GM13977 (cell line): ENCODE measurements around the gene ANO1.

Source experiments
- DNase-seq: peaks from one replicate; pipeline ENCODE4 v3.0.0; 2012; ENCODE audit warnings: low spot score
- in situ Hi-C: fragments of 300-500 bp; cut with MboI; formaldehyde crosslinking; loops from one replicate; pipeline ENCODE4 v1.12.0; 2022; ENCODE audit warnings: low sequenced_read_pairs, low pct_unique_long_range_greater_than_20kb, mixed read lengths, inconsistent platforms; ENCODE audit not compliant: unreplicated experiment
- TF ChIP-seq, protein P1 (sequence below): IDR thresholded peaks from 2 replicates; pipeline ENCODE4 v1.5.1; 2012; ENCODE audit warnings: mild to moderate bottlenecking, control low read depth; ENCODE audit not compliant: insufficient read depth; ENCODE audit errors: extremely low read depth, missing control alignments

The ANO1 gene

DNA sequence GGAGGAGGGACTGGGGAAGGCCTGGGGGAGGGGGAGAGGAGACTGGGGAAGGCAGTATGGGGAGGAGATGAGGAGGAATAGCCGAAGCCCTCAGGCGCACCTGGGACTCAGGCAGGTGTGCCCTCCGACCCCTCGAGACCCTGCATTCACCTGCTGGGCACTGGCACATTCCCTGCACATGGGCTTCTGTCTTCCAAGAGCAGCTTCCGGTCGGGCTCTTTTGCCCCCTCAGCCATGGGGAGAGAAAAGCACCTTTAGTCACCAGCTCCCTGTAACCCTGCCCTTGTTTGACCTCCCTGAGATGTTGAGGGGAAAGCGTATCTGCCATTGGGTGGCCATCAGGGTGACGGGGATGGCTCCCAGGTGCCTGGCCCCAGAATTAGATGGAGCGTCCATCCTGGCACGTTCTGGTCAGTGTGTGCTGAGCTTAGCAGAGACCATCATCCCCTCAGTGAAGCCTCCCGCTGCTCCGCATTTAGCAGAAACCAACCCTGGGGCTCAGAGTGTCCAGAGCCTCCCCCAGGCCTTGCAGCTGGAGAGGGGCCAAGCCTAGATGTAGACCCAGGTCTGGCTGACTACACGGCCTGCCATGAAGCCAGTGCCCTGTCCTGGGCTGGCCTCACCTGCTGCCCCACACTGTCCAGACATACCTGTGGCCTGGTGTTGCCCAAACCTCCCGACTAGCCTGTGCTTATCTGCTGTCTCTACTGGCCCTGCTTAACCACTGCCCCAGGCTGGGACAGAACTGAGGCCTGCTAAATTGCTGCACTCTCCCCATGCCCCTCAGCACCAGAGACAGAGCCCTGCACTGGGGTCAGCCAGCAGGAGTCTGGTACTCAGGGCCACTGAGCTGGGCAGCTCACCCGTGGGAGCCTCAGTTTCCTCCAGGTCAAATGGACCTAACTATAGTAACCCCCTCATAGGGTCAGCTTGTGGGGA lies 6.2 kb downstream of the ANO1 start:
- TF ChIP-seq, protein P1, sequence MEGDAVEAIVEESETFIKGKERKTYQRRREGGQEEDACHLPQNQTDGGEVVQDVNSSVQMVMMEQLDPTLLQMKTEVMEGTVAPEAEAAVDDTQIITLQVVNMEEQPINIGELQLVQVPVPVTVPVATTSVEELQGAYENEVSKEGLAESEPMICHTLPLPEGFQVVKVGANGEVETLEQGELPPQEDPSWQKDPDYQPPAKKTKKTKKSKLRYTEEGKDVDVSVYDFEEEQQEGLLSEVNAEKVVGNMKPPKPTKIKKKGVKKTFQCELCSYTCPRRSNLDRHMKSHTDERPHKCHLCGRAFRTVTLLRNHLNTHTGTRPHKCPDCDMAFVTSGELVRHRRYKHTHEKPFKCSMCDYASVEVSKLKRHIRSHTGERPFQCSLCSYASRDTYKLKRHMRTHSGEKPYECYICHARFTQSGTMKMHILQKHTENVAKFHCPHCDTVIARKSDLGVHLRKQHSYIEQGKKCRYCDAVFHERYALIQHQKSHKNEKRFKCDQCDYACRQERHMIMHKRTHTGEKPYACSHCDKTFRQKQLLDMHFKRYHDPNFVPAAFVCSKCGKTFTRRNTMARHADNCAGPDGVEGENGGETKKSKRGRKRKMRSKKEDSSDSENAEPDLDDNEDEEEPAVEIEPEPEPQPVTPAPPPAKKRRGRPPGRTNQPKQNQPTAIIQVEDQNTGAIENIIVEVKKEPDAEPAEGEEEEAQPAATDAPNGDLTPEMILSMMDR, result no peak
- in situ Hi-C loops, result no loop called here
- DNase-seq, result no peak

DNA sequence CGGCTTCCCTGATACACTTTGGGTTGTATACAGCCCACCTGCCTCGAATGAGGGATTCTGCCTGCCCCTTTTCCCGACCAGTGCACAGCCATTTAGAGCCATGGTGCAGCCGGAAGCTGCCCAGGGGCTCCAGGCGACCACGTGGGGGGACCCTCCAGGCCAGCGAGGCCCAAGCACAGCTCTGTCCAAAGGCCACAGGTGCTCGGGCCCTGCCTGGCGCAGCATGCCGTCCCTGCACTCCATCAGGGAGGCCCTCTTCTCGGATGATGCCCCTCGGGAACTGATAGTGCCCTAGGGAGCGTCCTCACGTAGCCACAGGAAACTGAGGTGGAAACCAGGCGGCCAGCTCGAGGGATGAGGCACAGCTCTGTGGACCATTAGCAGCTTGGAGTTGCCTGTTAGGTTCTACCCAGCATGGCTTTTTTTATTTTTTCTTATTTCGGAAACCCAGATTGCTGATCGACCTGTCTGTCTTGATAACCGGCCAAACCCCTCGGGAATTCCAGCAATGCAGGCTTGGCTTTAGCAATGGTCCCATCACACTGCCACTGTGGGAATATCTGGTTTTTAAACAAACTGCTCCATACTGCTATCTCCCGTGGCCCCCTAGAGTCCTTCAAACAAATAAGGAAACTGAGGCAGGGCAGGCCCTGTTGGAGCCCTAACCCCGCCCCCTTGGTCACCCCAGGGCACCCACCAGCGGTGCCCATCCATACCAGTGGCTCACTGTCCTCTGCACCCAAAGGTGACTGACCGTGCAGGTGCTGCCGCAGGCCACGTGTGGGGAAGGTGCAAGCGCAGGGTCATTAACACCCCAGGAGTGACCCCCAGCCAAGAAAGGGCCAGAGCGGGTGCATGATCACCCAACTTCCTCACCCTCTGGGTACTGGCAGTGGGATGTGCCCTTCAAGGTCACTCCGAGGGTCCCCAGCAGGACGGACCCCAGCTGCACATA lies 8.0 kb downstream of the ANO1 start:
- TF ChIP-seq, protein P1, result no peak
- DNase-seq, result no peak
- in situ Hi-C loops, result no loop called here

DNA sequence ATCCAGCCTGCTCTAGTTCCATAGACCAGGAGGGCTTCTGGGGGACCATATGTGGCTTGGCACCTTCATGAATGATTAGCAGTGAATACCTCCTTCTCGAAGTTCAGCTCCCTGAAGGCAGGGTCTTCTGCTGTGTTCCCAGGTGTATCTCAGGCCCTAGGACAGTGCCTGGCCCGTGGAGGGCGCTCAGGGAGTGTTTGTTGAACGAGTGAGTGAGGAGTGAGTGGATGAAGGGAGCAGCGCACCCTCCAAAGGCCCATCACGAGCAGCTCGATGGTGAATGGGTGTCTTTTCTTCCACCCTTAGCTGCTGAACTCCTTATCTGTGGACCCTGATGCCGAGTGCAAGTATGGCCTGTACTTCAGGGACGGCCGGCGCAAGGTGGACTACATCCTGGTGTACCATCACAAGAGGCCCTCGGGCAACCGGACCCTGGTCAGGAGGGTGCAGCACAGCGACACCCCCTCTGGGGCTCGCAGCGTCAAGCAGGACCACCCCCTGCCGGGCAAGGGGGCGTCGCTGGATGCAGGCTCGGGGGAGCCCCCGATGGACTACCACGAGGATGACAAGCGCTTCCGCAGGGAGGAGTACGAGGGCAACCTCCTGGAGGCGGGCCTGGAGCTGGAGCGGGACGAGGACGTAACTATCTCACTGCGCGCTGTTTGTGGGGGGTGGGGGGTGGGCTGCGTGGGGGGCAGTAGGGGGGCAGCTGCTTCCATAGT lies 9.5 kb downstream of the ANO1 start:
- in situ Hi-C loops, result no loop called here
- DNase-seq, result no peak
- TF ChIP-seq, protein P1, result no peak

DNA sequence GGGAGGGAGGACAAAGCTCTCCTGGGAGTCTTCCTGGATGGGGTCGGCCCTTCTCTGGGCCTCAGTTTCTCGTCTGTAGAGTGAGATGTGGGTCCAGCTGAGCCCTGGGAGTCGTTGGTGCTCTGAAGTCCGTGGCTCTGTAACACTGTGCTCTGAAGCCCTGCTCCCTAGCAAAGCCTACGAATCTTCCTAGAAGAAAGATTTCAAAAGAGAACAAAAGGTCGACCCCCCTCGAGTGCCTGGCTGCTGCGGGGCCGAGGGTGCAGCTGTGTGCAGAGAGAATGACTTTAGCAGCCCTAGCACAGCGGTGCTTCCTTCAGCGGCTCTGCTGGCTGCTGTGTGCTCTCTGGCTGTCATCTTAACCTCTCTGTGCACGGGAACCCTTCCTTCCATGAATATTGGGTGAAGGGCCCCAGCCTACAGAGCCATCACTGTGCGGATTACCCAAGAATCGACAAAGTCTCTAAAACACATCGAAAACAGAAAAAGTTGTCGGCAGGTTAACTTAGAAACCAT lies 10.7 kb downstream of the ANO1 start:
- in situ Hi-C loops, result no loop called here
- no peak for DNase-seq
- TF ChIP-seq, protein P1, result no peak

DNA sequence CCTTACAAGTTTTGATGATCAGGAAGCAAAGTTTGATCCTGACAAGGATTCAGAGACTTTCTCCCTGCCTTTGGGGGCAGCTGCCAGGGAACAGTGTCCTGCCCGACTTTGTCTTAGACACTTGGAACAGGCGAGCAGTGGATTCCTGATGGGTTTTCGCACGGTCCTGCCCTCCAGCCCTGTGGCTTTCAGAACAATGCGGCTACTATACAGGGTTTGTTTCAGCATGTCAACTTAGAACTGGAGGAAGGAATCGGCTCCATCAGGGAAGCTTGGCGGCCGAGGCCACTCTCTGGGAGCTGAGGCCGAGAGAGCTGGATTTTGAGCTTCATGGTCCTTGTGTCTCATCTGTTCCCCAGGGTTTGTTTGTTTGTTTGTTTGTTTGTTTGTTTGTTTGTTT lies 11.5 kb downstream of the ANO1 start:
- no peak for DNase-seq
- in situ Hi-C loops, result no loop called here
- TF ChIP-seq, protein P1, result no peak

DNA sequence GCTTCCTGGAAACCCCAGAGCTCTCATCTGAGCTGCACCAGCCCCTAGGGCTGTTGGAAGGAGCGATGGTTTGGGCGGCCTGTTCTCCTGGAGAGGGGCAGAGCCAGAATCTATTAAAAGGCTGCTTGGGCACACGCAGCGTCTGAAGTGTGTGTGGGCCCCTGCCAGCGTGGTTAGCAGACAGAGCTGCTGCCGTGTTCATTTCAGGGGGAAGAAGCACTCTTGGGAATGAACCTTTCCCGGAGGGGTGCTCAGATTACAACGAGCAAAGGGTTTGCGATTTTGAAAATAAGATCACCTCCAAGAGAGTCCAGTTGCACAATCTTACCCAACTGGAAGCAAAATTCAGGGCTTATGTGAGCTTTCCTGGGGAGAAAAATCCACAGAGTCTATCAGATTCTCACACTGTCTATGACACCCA lies 12.9 kb downstream of the ANO1 start:
- no peak for DNase-seq

More for the DNA sequence above, 12.9 kb downstream of the ANO1 start:
- TF ChIP-seq, protein P1, result no peak
- in situ Hi-C loops, result no loop called here
